ENCODE measurements around the gene RGN. TPM values are rescaled to one million over a fixed set of nuclear protein-coding genes. Genes with fewer than 3 reads are reported as not detected.

Gene RGN
- total and polyA plus RNA-seq, 2 donors (not counting 3 experiments of a cell fraction or from before 2014, with no cell fraction given) = 0.58 to 0.73 TPM

DNA sequence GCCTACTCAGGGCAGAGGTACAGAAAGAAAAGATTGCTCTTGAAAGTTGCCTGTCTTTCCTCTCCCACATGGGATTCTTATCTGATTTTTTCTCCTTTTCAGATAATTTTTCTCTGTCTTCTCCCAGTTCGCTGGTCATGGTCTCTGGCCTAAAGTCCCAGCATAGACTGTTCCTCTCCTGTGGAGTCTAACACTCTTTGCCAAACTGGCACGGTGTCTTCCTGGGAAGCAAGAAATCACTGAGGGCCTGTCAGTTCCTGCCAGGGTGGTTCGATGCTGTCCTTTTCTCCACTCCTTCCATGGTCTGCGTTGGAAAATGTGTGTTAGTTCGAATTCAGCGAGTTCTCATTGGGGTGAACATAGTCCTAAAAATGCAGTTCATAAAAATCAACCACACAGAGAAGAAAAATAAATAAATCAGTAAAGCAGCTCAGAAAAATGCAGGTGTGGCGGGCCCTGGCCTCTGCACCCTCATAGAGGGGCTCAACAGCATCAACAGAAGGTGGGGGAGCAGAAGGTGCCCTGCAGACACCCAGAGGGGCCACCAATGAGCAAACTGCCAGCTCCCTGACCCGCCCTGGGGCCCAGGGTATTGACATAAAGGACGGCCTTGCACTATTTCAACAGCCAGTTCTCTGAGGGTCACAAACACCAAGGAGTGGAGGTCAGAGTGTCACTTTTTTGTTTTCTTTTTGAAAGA lies 2.1 kb downstream of the RGN start:
- Histone ChIP-seq H3K9me3 (replicated peaks; ENCODE audit: control insufficient read depth, insufficient read depth, low read length) (no peaks in the 10 kb centered on the region), H3K4me3 (replicated peaks in 1 of 3; ENCODE audit: insufficient read depth in 1 of 3, low read depth in 1 of 3, low read length in 3 of 3) (no peak overlapping the region), H3K36me3 (ENCODE audit: control insufficient read depth in 2 of 2, extremely low read depth in 1 of 2, insufficient read depth in 2 of 2, low read length in 2 of 2) (no peaks in the 10 kb centered on the region), H3K79me2 (ENCODE audit: control insufficient read depth, insufficient read depth, low read length) (no peaks in the 10 kb centered on the region), H3K9me1 (replicated peaks; ENCODE audit: control insufficient read depth, extremely low read depth, insufficient read depth, low read length) (no peaks in the 10 kb centered on the region), H3K9ac (replicated peaks; ENCODE audit: extremely low read depth, insufficient read depth, low read length) (no peak overlapping the region), H3K27ac (ENCODE audit: insufficient read depth, low read depth, low read length) (no peak overlapping the region), H3K27me3 (ENCODE audit: control insufficient read depth in 2 of 2, insufficient read depth in 2 of 2, low read length in 2 of 2) (no peaks in the 10 kb centered on the region), H3K4me2 (ENCODE audit: insufficient read depth, low read length) (no peak overlapping the region), H4K20me1 (replicated peaks; ENCODE audit: control insufficient read depth, extremely low read depth, insufficient read depth, low read length) (no peaks in the 10 kb centered on the region), H2AFZ (ENCODE audit: low read depth, low read length) (no peak overlapping the region), H3K4me1 (ENCODE audit: control insufficient read depth, extremely low read depth, insufficient read depth, low read length) (peaks cover 2% of the 10 kb centered on the region)
- FAIRE-seq (no peak), DNase-seq (ENCODE audit: low read depth, low spot score) (no peak)
- dilution Hi-C loops (cut with MboI; ENCODE audit: extremely low pct_ligation_motif_present, low sequenced_read_pairs) = no loop called here
- TF ChIP-seq POLR2A (IDR thresholded peaks at IDR 0.05; ENCODE audit: low read depth, low read length) = no peak
- no peak for TF ChIP-seq JUN (IDR thresholded peaks at IDR 0.05; ENCODE audit: borderline replicate concordance, insufficient read depth, insufficient read length, low read depth)
- TF ChIP-seq, protein P1, sequence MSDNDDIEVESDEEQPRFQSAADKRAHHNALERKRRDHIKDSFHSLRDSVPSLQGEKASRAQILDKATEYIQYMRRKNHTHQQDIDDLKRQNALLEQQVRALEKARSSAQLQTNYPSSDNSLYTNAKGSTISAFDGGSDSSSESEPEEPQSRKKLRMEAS (IDR thresholded peaks at IDR 0.05; ENCODE audit: insufficient read depth, insufficient read length) = no peak
- TF ChIP-seq MYC (IDR thresholded peaks at IDR 0.05; ENCODE audit: low read depth, low read length) = no peak
- TF ChIP-seq, protein P2, sequence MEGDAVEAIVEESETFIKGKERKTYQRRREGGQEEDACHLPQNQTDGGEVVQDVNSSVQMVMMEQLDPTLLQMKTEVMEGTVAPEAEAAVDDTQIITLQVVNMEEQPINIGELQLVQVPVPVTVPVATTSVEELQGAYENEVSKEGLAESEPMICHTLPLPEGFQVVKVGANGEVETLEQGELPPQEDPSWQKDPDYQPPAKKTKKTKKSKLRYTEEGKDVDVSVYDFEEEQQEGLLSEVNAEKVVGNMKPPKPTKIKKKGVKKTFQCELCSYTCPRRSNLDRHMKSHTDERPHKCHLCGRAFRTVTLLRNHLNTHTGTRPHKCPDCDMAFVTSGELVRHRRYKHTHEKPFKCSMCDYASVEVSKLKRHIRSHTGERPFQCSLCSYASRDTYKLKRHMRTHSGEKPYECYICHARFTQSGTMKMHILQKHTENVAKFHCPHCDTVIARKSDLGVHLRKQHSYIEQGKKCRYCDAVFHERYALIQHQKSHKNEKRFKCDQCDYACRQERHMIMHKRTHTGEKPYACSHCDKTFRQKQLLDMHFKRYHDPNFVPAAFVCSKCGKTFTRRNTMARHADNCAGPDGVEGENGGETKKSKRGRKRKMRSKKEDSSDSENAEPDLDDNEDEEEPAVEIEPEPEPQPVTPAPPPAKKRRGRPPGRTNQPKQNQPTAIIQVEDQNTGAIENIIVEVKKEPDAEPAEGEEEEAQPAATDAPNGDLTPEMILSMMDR (IDR thresholded peaks at IDR 0.05; ENCODE audit: extremely low read depth in 1 of 2, insufficient read depth in 1 of 2, low read depth in 1 of 2, low read length in 2 of 2) = no peak
- TF ChIP-seq EZH2 (IDR thresholded peaks at IDR 0.05; ENCODE audit: borderline replicate concordance, low read depth, low read length, severe bottlenecking) = no peak
- TF ChIP-seq FOS (IDR thresholded peaks at IDR 0.05; ENCODE audit: borderline replicate concordance, insufficient read depth, low read length) = no peak
- TF ChIP-seq GATA2 (IDR thresholded peaks at IDR 0.05; ENCODE audit: insufficient read depth, insufficient read length, low read depth, low read length) = no peak
- no peak for TF ChIP-seq POLR2AphosphoS5 (IDR thresholded peaks at IDR 0.05; ENCODE audit: insufficient read depth, low read depth, low read length)
- POLR2A ChIA-PET = no interaction called here
- no TSS peak for BruUV-seq (replicated peaks)
- CTCF ChIA-PET = no interaction called here
- intact Hi-C loops (cut with micrococcal nuclease) = no loop called here
